CD4-positive, alpha-beta T cell (primary cell): ENCODE measurements around the gene CACNG8. TPM values are rescaled to one million over a fixed set of nuclear protein-coding genes. Genes with fewer than 3 reads are reported as not detected.

ENCODE experiments used
- ATAC-seq: fragments of 200-7000 bp; cut with Tn5 transposase; one replicate; pipeline ENCODE4 v1.10.0; 2022; ENCODE audit warnings: mild to moderate bottlenecking; ENCODE audit not compliant: poor library complexity
- CTCF ChIA-PET: fragments of 350-600 bp; sonication (Branson Sonifier 250); formaldehyde crosslinking; loops from one replicate; lab custom pipeline; 2021; ENCODE audit warnings: antibody characterized with exemption, inconsistent platforms; lab: Charles Lee
- POLR2A ChIA-PET: fragments of 350-600 bp; sonication (Branson Sonifier 250); formaldehyde crosslinking; loops from one replicate; lab custom pipeline; 2021; ENCODE audit warnings: antibody characterized with exemption, inconsistent platforms; lab: Charles Lee
- DNase-seq, 14 experiments: peaks; one replicate each; pipeline ENCODE4 v3.0.0-alpha.2; 2013 to 2020; ENCODE audit warnings: mixed read lengths in 2 of 14
- H3K27ac ChIP-seq, 2 donors: one replicate each; pipeline versions ENCODE4 v1.5.1 to v1.7.0; 2013; ENCODE audit warnings: low read length in 2 of 2, low read depth in 1 of 2, mild to moderate bottlenecking in 1 of 2
- H3K27me3 ChIP-seq, 2 experiments: 1 replicate in 1 of 2; 2 replicates in 1 of 2; pipeline versions ENCODE4 v1.6.1 to v1.7.0; 2013; ENCODE audit warnings: low read length in 2 of 2, control low read depth in 1 of 2, mild to moderate bottlenecking in 1 of 2, moderate library complexity in 1 of 2; ENCODE audit not compliant: insufficient read depth in 2 of 2, control insufficient read depth in 1 of 2
- H3K36me3 ChIP-seq: one replicate; pipeline ENCODE4 v1.6.1; 2013; ENCODE audit warnings: low read length, control low read depth; ENCODE audit not compliant: insufficient read depth
- H3K4me1 ChIP-seq: one replicate; pipeline ENCODE4 v1.6.1; 2013; ENCODE audit warnings: low read length, control low read depth; ENCODE audit not compliant: insufficient read depth
- H3K4me3 ChIP-seq: one replicate; pipeline ENCODE4 v1.5.1; 2013; ENCODE audit warnings: mild to moderate bottlenecking, low read length, moderate library complexity
- H3K9me3 ChIP-seq, 2 experiments: 1 replicate in 1 of 2; 2 replicates in 1 of 2; pipeline versions ENCODE4 v1.6.1 to v1.7.0; 2013; ENCODE audit warnings: low read length in 2 of 2, mild to moderate bottlenecking in 2 of 2, control low read depth in 1 of 2, moderate library complexity in 1 of 2; ENCODE audit not compliant: control insufficient read depth in 1 of 2, insufficient read depth in 1 of 2
- H3K27ac Mint-ChIP-seq: one replicate; pipeline ENCODE4 v1.8.0; 2020; ENCODE audit warnings: mixed read lengths
- H3K27me3 Mint-ChIP-seq: one replicate; pipeline ENCODE4 v1.8.0; 2021; ENCODE audit warnings: mixed read lengths
- H3K36me3 Mint-ChIP-seq: one replicate; pipeline ENCODE4 v1.8.0; 2021; ENCODE audit warnings: low read depth, mixed read lengths
- H3K4me1 Mint-ChIP-seq: one replicate; pipeline ENCODE4 v1.8.0; 2021; ENCODE audit warnings: low read depth, mixed read lengths
- H3K4me3 Mint-ChIP-seq: one replicate; pipeline ENCODE4 v1.8.0; 2020; ENCODE audit warnings: mild to moderate bottlenecking, mixed read lengths
- H3K9me3 Mint-ChIP-seq: one replicate; pipeline ENCODE4 v1.8.0; 2020; ENCODE audit warnings: mixed read lengths
- CTCF ChIP-seq: fragments of 200-600 bp; IDR thresholded peaks from one replicate; pipeline ENCODE4 v1.8.0; 2022; ENCODE audit warnings: antibody characterized with exemption, mild to moderate bottlenecking
- intact Hi-C, 2 experiments: fragments of 100-400 bp; cut with DNase I in 1 of 2; cut with micrococcal nuclease in 1 of 2; formaldehyde crosslinking; loops; one replicate each; pipeline versions ENCODE4 v1.15.1 to v1.9.0; 2023 to 2025; cut with DNase I, micrococcal nuclease
- total RNA-seq, 174 experiments: library from RNA in 2 of 174; stranded (reverse) in 2 of 174; gene quantifications; one replicate each; pipeline ENCODE4 v1.2.3 and lab custom pipeline; 2021 to 2026

Gene CACNG8
- total RNA-seq, 2 experiments from 2014 or later: not detected

- ATAC-seq (no peak), DNase-seq (no peak)
- no peaks in the 10 kb centered on the region for H3K36me3 Mint-ChIP-seq
- Histone ChIP-seq H3K36me3 (no peaks in the 10 kb centered on the region), H3K27ac (no peak overlapping the region), H3K4me1 (peaks cover 6% of the 10 kb centered on the region), H3K9me3 (peaks cover 0 to 28% of the 10 kb centered on the region in 2 experiments), H3K27me3 (peaks cover 28 to 32% of the 10 kb centered on the region in 2 experiments), H3K4me3 (no peak overlapping the region)
- peaks cover 8% of the 10 kb centered on the region for H3K4me1 Mint-ChIP-seq
- peaks cover 20% of the 10 kb centered on the region for H3K27me3 Mint-ChIP-seq
- no peak overlapping the region for H3K4me3 Mint-ChIP-seq
- no peak overlapping the region for H3K27ac Mint-ChIP-seq
- no peaks in the 10 kb centered on the region for H3K9me3 Mint-ChIP-seq
- intact Hi-C loops: no loop called here
- ChIA-PET POLR2A (no interaction called here), CTCF (no interaction called here)
- no peak for TF ChIP-seq CTCF
Observed at GRCh38 chr19:53985863-53986262, 23.1 kb downstream of the CACNG8 start.

- Histone ChIP-seq H3K4me3 (no peak overlapping the region), H3K9me3 (peaks cover 0 to 10% of the 10 kb centered on the region in 2 experiments), H3K4me1 (peaks cover 9% of the 10 kb centered on the region), H3K27ac (no peak overlapping the region), H3K27me3 (peaks cover 27 to 33% of the 10 kb centered on the region in 2 experiments), H3K36me3 (no peaks in the 10 kb centered on the region)
- POLR2A ChIA-PET: no interaction called here
- Mint-ChIP-seq H3K9me3 (no peaks in the 10 kb centered on the region), H3K27me3 (peaks cover 29% of the 10 kb centered on the region), H3K4me3 (no peak overlapping the region), H3K36me3 (no peaks in the 10 kb centered on the region), H3K4me1 (peaks cover 4% of the 10 kb centered on the region), H3K27ac (no peak overlapping the region)
- DNase-seq: no peak
- no peak for TF ChIP-seq CTCF
- ATAC-seq: no peak
- intact Hi-C loops: no loop called here
- CTCF ChIA-PET: no interaction called here
Observed at GRCh38 chr19:53988981-53989380, 26.2 kb downstream of the CACNG8 start.

- H3K27me3 ChIP-seq: peaks cover 29 to 41% of the 10 kb centered on the region in 2 experiments
- CTCF ChIA-PET: no interaction called here
- no peak overlapping the region for H3K27ac Mint-ChIP-seq
Observed at GRCh38 chr19:53989600-53990533, 27.1 kb downstream of the CACNG8 start.

More at GRCh38 chr19:53989600-53990533, 27.1 kb downstream of the CACNG8 start:
- H3K27ac ChIP-seq: no peak overlapping the region
- Mint-ChIP-seq H3K36me3 (no peaks in the 10 kb centered on the region), H3K27me3 (peaks cover 37% of the 10 kb centered on the region), H3K4me3 (no peak overlapping the region), H3K4me1 (peaks cover 4% of the 10 kb centered on the region), H3K9me3 (no peaks in the 10 kb centered on the region)
- no peak overlapping the region for H3K4me3 ChIP-seq
- H3K36me3 ChIP-seq: no peaks in the 10 kb centered on the region
- DNase-seq (no peak), ATAC-seq (no peak)
- no peak for TF ChIP-seq CTCF
- H3K4me1 ChIP-seq: peaks cover 9% of the 10 kb centered on the region
- intact Hi-C loops: no loop called here
- H3K9me3 ChIP-seq: peaks cover 0 to 4% of the 10 kb centered on the region in 2 experiments
- POLR2A ChIA-PET: no interaction called here
